HG02678 (cell line): ENCODE data around the gene MPHOSPH9.

Experiments
- ATAC-seq: cut with Tn5 transposase; IDR thresholded peaks from one replicate; pipeline ENCODE4 v1.9.1; 2021; ENCODE audit warnings: mild to moderate bottlenecking, moderate library complexity; ENCODE audit not compliant: unreplicated experiment

Gene MPHOSPH9

DNA sequence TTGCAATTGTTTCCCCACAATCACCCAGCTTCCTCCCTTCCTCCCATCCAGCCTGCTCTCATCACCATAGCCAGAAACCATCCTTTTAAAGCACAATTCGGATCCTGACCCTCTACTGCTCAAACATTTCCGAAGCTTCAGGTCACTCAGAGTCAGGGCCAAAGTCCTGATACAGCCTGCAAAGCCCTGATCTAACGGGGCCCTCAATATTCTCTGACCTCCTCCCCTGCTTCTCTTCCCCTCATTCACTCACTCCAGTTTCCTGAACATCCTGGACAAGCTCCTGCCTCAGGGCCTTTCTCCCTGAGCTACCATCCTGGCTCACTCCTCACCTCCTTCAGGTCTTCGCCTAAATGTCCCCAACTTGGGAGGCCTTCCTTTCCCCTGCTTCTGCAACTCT lies 128.1 kb downstream of the MPHOSPH9 start:
- ATAC-seq = no peak
